HG02678 (cell line): ENCODE data around the gene SLC16A10.

Experiments used
- ATAC-seq: cut with Tn5 transposase; IDR thresholded peaks from one replicate; pipeline ENCODE4 v1.9.1; 2021; ENCODE audit warnings: mild to moderate bottlenecking, moderate library complexity; ENCODE audit not compliant: unreplicated experiment

SLC16A10 gene

GRCh38 chr6:111210194-111210728, 123.0 kb downstream of the SLC16A10 start:
- ATAC-seq = peak; percentile 88

GRCh38 chr6:111211411-111212030, 124.2 kb downstream of the SLC16A10 start:
- no peak for ATAC-seq

- no peak for ATAC-seq
Observed at GRCh38 chr6:111212625-111213024, 125.3 kb downstream of the SLC16A10 start.

GRCh38 chr6:111215131-111215530, 127.8 kb downstream of the SLC16A10 start:
- ATAC-seq = no peak

GRCh38 chr6:111219785-111220184, 132.5 kb downstream of the SLC16A10 start:
- no peak for ATAC-seq

- ATAC-seq = no peak
Observed at GRCh38 chr6:111220383-111221031, 133.2 kb downstream of the SLC16A10 start.

- no peak for ATAC-seq
Observed at GRCh38 chr6:111221804-111222203, 134.5 kb downstream of the SLC16A10 start.

- peak; percentile 53 for ATAC-seq
Observed at GRCh38 chr6:111222341-111222740, 135.0 kb downstream of the SLC16A10 start.

- no peak for ATAC-seq
Observed at GRCh38 chr6:111228094-111228493, 140.8 kb downstream of the SLC16A10 start.

- ATAC-seq = no peak
Observed at GRCh38 chr6:111230351-111231089, 143.2 kb downstream of the SLC16A10 start.

- ATAC-seq = no peak
Observed at GRCh38 chr6:111231090-111231459, 143.8 kb downstream of the SLC16A10 start.

- no peak for ATAC-seq
Observed at GRCh38 chr6:111237852-111238251, 150.5 kb downstream of the SLC16A10 start.

- ATAC-seq = no peak
Observed at GRCh38 chr6:111238464-111239119, 151.3 kb downstream of the SLC16A10 start.

GRCh38 chr6:111239461-111239860, 152.2 kb downstream of the SLC16A10 start:
- no peak for ATAC-seq

GRCh38 chr6:111242452-111242851, 155.1 kb downstream of the SLC16A10 start:
- no peak for ATAC-seq

GRCh38 chr6:111243095-111243494, 155.8 kb downstream of the SLC16A10 start:
- ATAC-seq = no peak

- ATAC-seq = no peak
Observed at GRCh38 chr6:111248789-111249188, 161.5 kb downstream of the SLC16A10 start.

GRCh38 chr6:111250791-111251354, 163.6 kb downstream of the SLC16A10 start:
- ATAC-seq = no peak

- ATAC-seq = no peak
Observed at GRCh38 chr6:111252726-111253125, 165.4 kb downstream of the SLC16A10 start.

GRCh38 chr6:111254004-111254778, 166.9 kb downstream of the SLC16A10 start:
- ATAC-seq = no peak
